COR-L47 (cell line): ENCODE results near the gene LRP2.
"Not testable (repeated sequence)": the region's sequence is repeated elsewhere in the genome, so short reads cannot be mapped to it uniquely, and the experiment has no call there.

Source experiments
- DNase-seq: peaks from one replicate; lab custom pipeline; 2025; lab: John Stamatoyannopoulos, UW

Gene LRP2

GRCh38 chr2:169175112-169175511 is 187.2 kb downstream of the LRP2 start:
- DNase-seq = no peak

GRCh38 chr2:169173876-169174275 is 188.5 kb downstream of the LRP2 start:
- DNase-seq = peak; percentile 12

GRCh38 chr2:169172914-169173313 is 189.4 kb downstream of the LRP2 start:
- no peak for DNase-seq

- DNase-seq = no peak
Observed at GRCh38 chr2:169172151-169172735, 190.1 kb downstream of the LRP2 start.

GRCh38 chr2:169165791-169166190 is 196.5 kb downstream of the LRP2 start:
- DNase-seq = no peak

GRCh38 chr2:169164311-169164710 is 198.0 kb downstream of the LRP2 start:
- DNase-seq = no peak

- no peak for DNase-seq
Observed at GRCh38 chr2:169162613-169163012, 199.7 kb downstream of the LRP2 start.

- no peak for DNase-seq
Observed at GRCh38 chr2:169160926-169161481, 201.3 kb downstream of the LRP2 start.

- no peak for DNase-seq
Observed at GRCh38 chr2:169159686-169160085, 202.6 kb downstream of the LRP2 start.

- DNase-seq = no peak
Observed at GRCh38 chr2:169158874-169159273, 203.5 kb downstream of the LRP2 start.

- no peak for DNase-seq
Observed at GRCh38 chr2:169146220-169146619, 216.1 kb downstream of the LRP2 start.

- DNase-seq = no peak
Observed at GRCh38 chr2:169143998-169144397, 218.3 kb downstream of the LRP2 start.

GRCh38 chr2:169141713-169142352 is 220.5 kb downstream of the LRP2 start:
- DNase-seq = peak; percentile 26

- DNase-seq = no peak
Observed at GRCh38 chr2:169139993-169140767, 222.2 kb downstream of the LRP2 start.

GRCh38 chr2:169139145-169139544 is 223.2 kb downstream of the LRP2 start:
- no peak for DNase-seq

GRCh38 chr2:169137924-169138323 is 224.4 kb downstream of the LRP2 start:
- DNase-seq = no peak

- DNase-seq = no peak
Observed at GRCh38 chr2:169136885-169137534, 225.3 kb downstream of the LRP2 start.

GRCh38 chr2:169136428-169136827 is 225.9 kb downstream of the LRP2 start:
- not testable (repeated sequence) for DNase-seq

- not testable (repeated sequence) for DNase-seq
Observed at GRCh38 chr2:169134272-169134671, 228.1 kb downstream of the LRP2 start.

GRCh38 chr2:169131587-169132512 is 230.5 kb downstream of the LRP2 start:
- peak; percentile 35 for DNase-seq

- no peak for DNase-seq
Observed at GRCh38 chr2:169129703-169130243, 232.6 kb downstream of the LRP2 start.
